Erythroblast (primary cell): ENCODE data around the gene CLEC1A.

Source experiments
- GATA1 ChIP-seq: IDR thresholded peaks from 2 replicates; pipeline ENCODE4 v1.6.1; 2011; ENCODE audit warnings: low read depth, mild to moderate bottlenecking, control low read depth, low read length, moderate library complexity
- POLR2A ChIP-seq: IDR thresholded peaks from 2 replicates; pipeline ENCODE4 v1.6.1; 2011; ENCODE audit warnings: mild to moderate bottlenecking, low read length

GRCh38 chr12:10101042-10101579 lies 2.3 kb upstream of the CLEC1A start:
- no peak for TF ChIP-seq POLR2A
- no peak for TF ChIP-seq GATA1
